K562 (cell line): ENCODE measurements around the gene ASIC1. TPM values are rescaled to one million over a fixed set of nuclear protein-coding genes. Genes with fewer than 3 reads are reported as not detected.
A peak's percentile ranks its signal among the peaks of the same experiment; 100 is the strongest.

Source experiments
- CBFB ChIP-seq: sonication (generic); formaldehyde crosslinking; IDR thresholded peaks from 2 replicates; pipeline ENCODE4 v1.4.0; 2020; ENCODE audit warnings: mild to moderate bottlenecking, missing genetic modification reagents
- CHD1 ChIP-seq: fragments of 200-600 bp; sonication (generic); IDR thresholded peaks from one replicate; pipeline ENCODE4 v1.6.1; 2012; ENCODE audit warnings: mild to moderate bottlenecking, moderate library complexity, low read length, inconsistent platforms
- FOXA3 ChIP-seq, 2 experiments: fragments of 450-650 bp in 1 of 2; sonication (generic) in 1 of 2; formaldehyde crosslinking; IDR thresholded peaks in 1 of 2; conservative IDR thresholded peaks in 1 of 2; 2 replicates each; pipeline versions ENCODE4 v1.4.0 to v1.8.0; 2020 to 2022; ENCODE audit warnings: mild to moderate bottlenecking in 2 of 2, missing genetic modification reagents in 1 of 2
- GABPA ChIP-seq: fragments of 200-800 bp; sonication (Bioruptor generic); conservative IDR thresholded peaks from 2 replicates; pipeline ENCODE4 v1.6.1; 2016; ENCODE audit warnings: low read depth, missing genetic modification characterization, missing compliant biosample characterization
- ILK ChIP-seq: fragments of 450-650 bp; IDR thresholded peaks from 2 replicates; pipeline ENCODE4 v1.6.1; 2016; ENCODE audit warnings: missing genetic modification characterization, low read depth, mild to moderate bottlenecking, missing compliant biosample characterization, moderate library complexity, borderline replicate concordance
- KAT2B ChIP-seq: IDR thresholded peaks from one replicate; pipeline ENCODE4 v1.6.1; 2012; ENCODE audit warnings: low read depth, mild to moderate bottlenecking, control low read depth, inconsistent platforms, low read length, moderate library complexity
- MYBL2 ChIP-seq, 2 experiments: fragments of 450-650 bp in 1 of 2; sonication (generic) in 1 of 2; formaldehyde crosslinking in 1 of 2; IDR thresholded peaks; 2 replicates each; pipeline versions ENCODE4 v1.6.1 to v1.8.1; 2017 to 2022; ENCODE audit warnings: borderline replicate concordance in 1 of 2, inconsistent platforms in 1 of 2, low read depth in 1 of 2, mild to moderate bottlenecking in 1 of 2, missing genetic modification reagents in 1 of 2, moderate library complexity in 1 of 2
- NCOA1 ChIP-seq: fragments of 450-650 bp; IDR thresholded peaks from 2 replicates; pipeline ENCODE4 v1.6.1; 2016; ENCODE audit warnings: low read depth
- NCOR1 ChIP-seq: fragments of 450-650 bp; IDR thresholded peaks from 2 replicates; pipeline ENCODE4 v1.6.1; 2016; ENCODE audit warnings: mild to moderate bottlenecking, moderate library complexity
- NFATC3 ChIP-seq: fragments of 450-650 bp; IDR thresholded peaks from 2 replicates; pipeline ENCODE4 v1.6.1; 2017; ENCODE audit warnings: mild to moderate bottlenecking
- PHF8 ChIP-seq: fragments of 200-600 bp; sonication (generic); IDR thresholded peaks from 2 replicates; pipeline ENCODE4 v1.6.1; 2012; ENCODE audit warnings: mixed run types, mild to moderate bottlenecking, inconsistent platforms, low read length, moderate library complexity, borderline replicate concordance
- TAL1 ChIP-seq: fragments of 450-650 bp; IDR thresholded peaks from 2 replicates; pipeline ENCODE4 v1.6.1; 2016; ENCODE audit warnings: mild to moderate bottlenecking
- ZC3H11A ChIP-seq: IDR thresholded peaks from 2 replicates; pipeline ENCODE4 v1.6.1; 2012; ENCODE audit warnings: low read depth, low read length, improper control_type of control experiment
- ZKSCAN8 ChIP-seq: fragments of 200-800 bp; sonication (Bioruptor generic); IDR thresholded peaks from 2 replicates; pipeline ENCODE4 v1.6.1; 2016; ENCODE audit warnings: missing genetic modification characterization, missing compliant biosample characterization
- ZNF12 ChIP-seq: sonication (generic); formaldehyde crosslinking; IDR thresholded peaks from 2 replicates; pipeline ENCODE4 v1.4.0; 2020; ENCODE audit warnings: mild to moderate bottlenecking, missing genetic modification reagents
- ZNF253 ChIP-seq: fragments of 250-450 bp; sonication (Bioruptor Pico); conservative IDR thresholded peaks from 2 replicates; pipeline ENCODE4 v1.6.1; 2021; ENCODE audit warnings: mild to moderate bottlenecking
- ZNF586 ChIP-seq: fragments of 450-650 bp; formaldehyde crosslinking; conservative IDR thresholded peaks from 2 replicates; pipeline ENCODE4 v1.4.0; 2020; ENCODE audit warnings: mild to moderate bottlenecking, moderate library complexity
- ZNF644 ChIP-seq: fragments of 200-800 bp; sonication (Bioruptor generic); IDR thresholded peaks from 2 replicates; pipeline ENCODE4 v1.6.1; 2016; ENCODE audit warnings: low read depth, missing genetic modification characterization, missing compliant biosample characterization
- ZNF699 ChIP-seq: fragments of 250-450 bp; sonication (Bioruptor Pico); IDR thresholded peaks from 2 replicates; pipeline ENCODE4 v1.8.0; 2021; ENCODE audit warnings: mild to moderate bottlenecking, moderate library complexity; ENCODE audit not compliant: insufficient replicate concordance
- ZNF77 ChIP-seq: fragments of 250-450 bp; sonication (Bioruptor Pico); IDR thresholded peaks from 2 replicates; pipeline ENCODE4 v1.5.0; 2020
- polyA plus RNA-seq, 8 experiments: library from polyadenylated mRNA; depleted of rRNA in 4 of 8; stranded (reverse) in 5 of 8; unstranded in 3 of 8; fragments of >200 nt; fragmentation: Nextera tagmentation in 2 of 8; fragmentation: Illumina TruSeq in 1 of 8; extraction: Ambion mirVana in 2 of 8; extraction: Trizol in 1 of 8; gene quantifications; 2 replicates each; pipeline versions ENCODE4 v1.2.1 to v1.2.3, GENCODE V29; 2011 to 2014; ENCODE audit warnings: inconsistent platforms in 1 of 8, missing spikeins in 1 of 8
- total RNA-seq, 7 experiments: library from RNA; depleted of rRNA in 6 of 7; stranded (reverse); fragments of >200 nt in 6 of 7; fragmentation: Illumina TruSeq in 2 of 7; extraction: Trizol in 2 of 7; gene quantifications; 2 replicates each; pipeline versions ENCODE4 v1.2.1 to v1.2.3, GENCODE V29; 2011 to 2021; ENCODE audit warnings: low replicate concordance in 1 of 7
- TF ChIP-seq, protein P1 (sequence below): fragments of 450-650 bp; IDR thresholded peaks from 2 replicates; pipeline ENCODE4 v1.6.1; 2017; ENCODE audit warnings: antibody characterized with exemption, mild to moderate bottlenecking
- TF ChIP-seq, protein P2 (sequence below): fragments of 450-650 bp; IDR thresholded peaks from 2 replicates; pipeline ENCODE4 v1.6.1; 2016; ENCODE audit warnings: borderline replicate concordance

ASIC1 gene
- total and polyA plus RNA-seq, 9 of the 15 experiments (the other 6 are each of a cell fraction or from before 2014, with no cell fraction given): 0.01 to 1.7 (median 0.45) TPM

GRCh38 chr12:50025187-50026059 is 32.0 kb upstream of the ASIC1 start, which contains the start of gene RACGAP1 (continued):
- TF ChIP-seq CBFB (CRISPR knock-in tag) (no peak), ZNF253 (CRISPR knock-in tag) (no peak), ILK (tag) (no peak), NCOR1 (peak; percentile 35; the same call in 1 of the 2 replicates), CHD1 (no peak), ZNF699 (no peak), TAL1 (no peak), FOXA3 (CRISPR knock-in tag; conservative IDR thresholded peaks at IDR 0.05 in 1 of 2, IDR thresholded peaks at IDR 0.05 in 1 of 2) (peak in 1 of 2 experiments; percentile 79; a peak in 3 of 4 replicates), ZC3H11A (no peak), NCOA1 (0 out of 2 replicates have a peak, but pooled peaks have one; percentile 23), MYBL2 (IDR thresholded peaks at IDR 0.05; ENCODE audit: low read depth) (peak; percentile 99), MYBL2 (CRISPR knock-in tag; IDR thresholded peaks at IDR 0.05; ENCODE audit: borderline replicate concordance) (peak; percentile 96; the same call in 1 of the 2 replicates), PHF8 (peak; percentile 80; the same call in 1 of the 2 replicates), ZNF586 (CRISPR knock-in tag) (no peak), ZNF77 (CRISPR knock-in tag) (no peak), KAT2B (no peak), ZNF644 (tag) (peak; percentile 78; the same call in 1 of the 2 replicates), NFATC3 (no peak), ZNF12 (CRISPR knock-in tag) (0 out of 2 replicates have a peak, but pooled peaks have one; percentile 43), GABPA (tag) (peak; percentile 95), ZKSCAN8 (CRISPR knock-in tag) (no peak)
- TF ChIP-seq, protein P1, sequence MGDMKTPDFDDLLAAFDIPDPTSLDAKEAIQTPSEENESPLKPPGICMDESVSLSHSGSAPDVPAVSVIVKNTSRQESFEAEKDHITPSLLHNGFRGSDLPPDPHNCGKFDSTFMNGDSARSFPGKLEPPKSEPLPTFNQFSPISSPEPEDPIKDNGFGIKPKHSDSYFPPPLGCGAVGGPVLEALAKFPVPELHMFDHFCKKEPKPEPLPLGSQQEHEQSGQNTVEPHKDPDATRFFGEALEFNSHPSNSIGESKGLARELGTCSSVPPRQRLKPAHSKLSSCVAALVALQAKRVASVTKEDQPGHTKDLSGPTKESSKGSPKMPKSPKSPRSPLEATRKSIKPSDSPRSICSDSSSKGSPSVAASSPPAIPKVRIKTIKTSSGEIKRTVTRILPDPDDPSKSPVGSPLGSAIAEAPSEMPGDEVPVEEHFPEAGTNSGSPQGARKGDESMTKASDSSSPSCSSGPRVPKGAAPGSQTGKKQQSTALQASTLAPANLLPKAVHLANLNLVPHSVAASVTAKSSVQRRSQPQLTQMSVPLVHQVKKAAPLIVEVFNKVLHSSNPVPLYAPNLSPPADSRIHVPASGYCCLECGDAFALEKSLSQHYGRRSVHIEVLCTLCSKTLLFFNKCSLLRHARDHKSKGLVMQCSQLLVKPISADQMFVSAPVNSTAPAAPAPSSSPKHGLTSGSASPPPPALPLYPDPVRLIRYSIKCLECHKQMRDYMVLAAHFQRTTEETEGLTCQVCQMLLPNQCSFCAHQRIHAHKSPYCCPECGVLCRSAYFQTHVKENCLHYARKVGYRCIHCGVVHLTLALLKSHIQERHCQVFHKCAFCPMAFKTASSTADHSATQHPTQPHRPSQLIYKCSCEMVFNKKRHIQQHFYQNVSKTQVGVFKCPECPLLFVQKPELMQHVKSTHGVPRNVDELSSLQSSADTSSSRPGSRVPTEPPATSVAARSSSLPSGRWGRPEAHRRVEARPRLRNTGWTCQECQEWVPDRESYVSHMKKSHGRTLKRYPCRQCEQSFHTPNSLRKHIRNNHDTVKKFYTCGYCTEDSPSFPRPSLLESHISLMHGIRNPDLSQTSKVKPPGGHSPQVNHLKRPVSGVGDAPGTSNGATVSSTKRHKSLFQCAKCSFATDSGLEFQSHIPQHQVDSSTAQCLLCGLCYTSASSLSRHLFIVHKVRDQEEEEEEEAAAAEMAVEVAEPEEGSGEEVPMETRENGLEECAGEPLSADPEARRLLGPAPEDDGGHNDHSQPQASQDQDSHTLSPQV: peak; percentile 47
- TF ChIP-seq, protein P2, sequence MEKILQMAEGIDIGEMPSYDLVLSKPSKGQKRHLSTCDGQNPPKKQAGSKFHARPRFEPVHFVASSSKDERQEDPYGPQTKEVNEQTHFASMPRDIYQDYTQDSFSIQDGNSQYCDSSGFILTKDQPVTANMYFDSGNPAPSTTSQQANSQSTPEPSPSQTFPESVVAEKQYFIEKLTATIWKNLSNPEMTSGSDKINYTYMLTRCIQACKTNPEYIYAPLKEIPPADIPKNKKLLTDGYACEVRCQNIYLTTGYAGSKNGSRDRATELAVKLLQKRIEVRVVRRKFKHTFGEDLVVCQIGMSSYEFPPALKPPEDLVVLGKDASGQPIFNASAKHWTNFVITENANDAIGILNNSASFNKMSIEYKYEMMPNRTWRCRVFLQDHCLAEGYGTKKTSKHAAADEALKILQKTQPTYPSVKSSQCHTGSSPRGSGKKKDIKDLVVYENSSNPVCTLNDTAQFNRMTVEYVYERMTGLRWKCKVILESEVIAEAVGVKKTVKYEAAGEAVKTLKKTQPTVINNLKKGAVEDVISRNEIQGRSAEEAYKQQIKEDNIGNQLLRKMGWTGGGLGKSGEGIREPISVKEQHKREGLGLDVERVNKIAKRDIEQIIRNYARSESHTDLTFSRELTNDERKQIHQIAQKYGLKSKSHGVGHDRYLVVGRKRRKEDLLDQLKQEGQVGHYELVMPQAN: peak; percentile 92
